HEK293T (cell line): ENCODE results near the gene TBC1D1.
A peak's percentile ranks its signal among the peaks of the same experiment; 100 is the strongest.

Experiments used
- CTCF ChIA-PET: fragments of 350-600 bp; formaldehyde crosslinking; extraction: SDS; loops from one replicate; lab custom pipeline; 2021; ENCODE audit warnings: antibody characterized with exemption, inconsistent platforms; lab: Yijun Ruan, JAX
- POLR2A ChIA-PET: fragments of 350-600 bp; formaldehyde crosslinking; extraction: SDS; loops from one replicate; lab custom pipeline; 2020; ENCODE audit warnings: antibody characterized with exemption, inconsistent platforms; lab: Yijun Ruan, JAX
- DNase-seq: peaks from one replicate; pipeline ENCODE4 v3.0.0; 2012; ENCODE audit warnings: mixed read lengths; ENCODE audit errors: extremely low spot score
- ARNT ChIP-seq: fragments of 450-650 bp; IDR thresholded peaks from 2 replicates; pipeline ENCODE4 v1.6.1; 2017; ENCODE audit warnings: mild to moderate bottlenecking
- BHLHE40 ChIP-seq: fragments of 450-650 bp; IDR thresholded peaks from 2 replicates; pipeline ENCODE4 v1.6.1; 2016; ENCODE audit warnings: mild to moderate bottlenecking, moderate library complexity, borderline replicate concordance
- CTBP1 ChIP-seq: fragments of 450-650 bp; IDR thresholded peaks from 2 replicates; pipeline ENCODE4 v1.6.1; 2016; ENCODE audit warnings: borderline replicate concordance
- ELF4 ChIP-seq: fragments of 450-650 bp; IDR thresholded peaks from 2 replicates; pipeline ENCODE4 v1.6.1; 2017; ENCODE audit warnings: antibody characterized with exemption
- FOXA1 ChIP-seq: fragments of 450-650 bp; IDR thresholded peaks from 2 replicates; pipeline ENCODE4 v1.6.1; 2016; ENCODE audit warnings: mild to moderate bottlenecking
- FOXK2 ChIP-seq: fragments of 450-650 bp; IDR thresholded peaks from 2 replicates; pipeline ENCODE4 v1.6.1; 2016; ENCODE audit warnings: mild to moderate bottlenecking
- FOXM1 ChIP-seq: fragments of 450-650 bp; IDR thresholded peaks from 2 replicates; pipeline ENCODE4 v1.6.1; 2017; ENCODE audit warnings: mild to moderate bottlenecking, borderline replicate concordance
- HDGF ChIP-seq: fragments of 450-650 bp; IDR thresholded peaks from 2 replicates; pipeline ENCODE4 v1.6.1; 2017; ENCODE audit warnings: antibody characterized with exemption, borderline replicate concordance
- L3MBTL2 ChIP-seq: fragments of 450-650 bp; conservative IDR thresholded peaks from 2 replicates; pipeline ENCODE4 v1.6.1; 2016; ENCODE audit warnings: mild to moderate bottlenecking
- LEF1 ChIP-seq: fragments of 450-650 bp; IDR thresholded peaks from 2 replicates; pipeline ENCODE4 v1.6.1; 2017; ENCODE audit warnings: mild to moderate bottlenecking, borderline replicate concordance
- NFRKB ChIP-seq: fragments of 450-650 bp; IDR thresholded peaks from 2 replicates; pipeline ENCODE4 v1.6.1; 2016; ENCODE audit warnings: mild to moderate bottlenecking, moderate library complexity
- PKNOX1 ChIP-seq: fragments of 450-650 bp; IDR thresholded peaks from 2 replicates; pipeline ENCODE4 v1.6.1; 2016
- SP1 ChIP-seq: fragments of 450-650 bp; IDR thresholded peaks from 2 replicates; pipeline ENCODE4 v1.6.1; 2017
- SUZ12 ChIP-seq: fragments of 450-650 bp; IDR thresholded peaks from 2 replicates; pipeline ENCODE4 v1.6.1; 2016; ENCODE audit warnings: mild to moderate bottlenecking
- TARDBP ChIP-seq: fragments of 450-650 bp; IDR thresholded peaks from 2 replicates; pipeline ENCODE4 v1.6.1; 2016
- ZNF384 ChIP-seq: fragments of 450-650 bp; IDR thresholded peaks from 2 replicates; pipeline ENCODE4 v1.6.1; 2016

The TBC1D1 gene, protein sequence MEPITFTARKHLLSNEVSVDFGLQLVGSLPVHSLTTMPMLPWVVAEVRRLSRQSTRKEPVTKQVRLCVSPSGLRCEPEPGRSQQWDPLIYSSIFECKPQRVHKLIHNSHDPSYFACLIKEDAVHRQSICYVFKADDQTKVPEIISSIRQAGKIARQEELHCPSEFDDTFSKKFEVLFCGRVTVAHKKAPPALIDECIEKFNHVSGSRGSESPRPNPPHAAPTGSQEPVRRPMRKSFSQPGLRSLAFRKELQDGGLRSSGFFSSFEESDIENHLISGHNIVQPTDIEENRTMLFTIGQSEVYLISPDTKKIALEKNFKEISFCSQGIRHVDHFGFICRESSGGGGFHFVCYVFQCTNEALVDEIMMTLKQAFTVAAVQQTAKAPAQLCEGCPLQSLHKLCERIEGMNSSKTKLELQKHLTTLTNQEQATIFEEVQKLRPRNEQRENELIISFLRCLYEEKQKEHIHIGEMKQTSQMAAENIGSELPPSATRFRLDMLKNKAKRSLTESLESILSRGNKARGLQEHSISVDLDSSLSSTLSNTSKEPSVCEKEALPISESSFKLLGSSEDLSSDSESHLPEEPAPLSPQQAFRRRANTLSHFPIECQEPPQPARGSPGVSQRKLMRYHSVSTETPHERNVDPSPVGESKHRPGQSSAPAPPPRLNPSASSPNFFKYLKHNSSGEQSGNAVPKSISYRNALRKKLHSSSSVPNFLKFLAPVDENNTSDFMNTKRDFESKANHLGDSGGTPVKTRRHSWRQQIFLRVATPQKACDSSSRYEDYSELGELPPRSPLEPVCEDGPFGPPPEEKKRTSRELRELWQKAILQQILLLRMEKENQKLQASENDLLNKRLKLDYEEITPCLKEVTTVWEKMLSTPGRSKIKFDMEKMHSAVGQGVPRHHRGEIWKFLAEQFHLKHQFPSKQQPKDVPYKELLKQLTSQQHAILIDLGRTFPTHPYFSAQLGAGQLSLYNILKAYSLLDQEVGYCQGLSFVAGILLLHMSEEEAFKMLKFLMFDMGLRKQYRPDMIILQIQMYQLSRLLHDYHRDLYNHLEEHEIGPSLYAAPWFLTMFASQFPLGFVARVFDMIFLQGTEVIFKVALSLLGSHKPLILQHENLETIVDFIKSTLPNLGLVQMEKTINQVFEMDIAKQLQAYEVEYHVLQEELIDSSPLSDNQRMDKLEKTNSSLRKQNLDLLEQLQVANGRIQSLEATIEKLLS (N-terminal part only)

GRCh38 chr4:37890801-37891259 lies at the start of gene TBC1D1:
Gene TBC1D1, plus strand, starts transcription at chr4:37891084. Its CDS starts 11,012 bp downstream, at chr4:37902096.
- ChIA-PET CTCF (interaction anchor here (1.1 kb wide), 1 partner anchor 77 kb away, joined by 3 read pairs; no protein-coding TSS in a partner anchor), POLR2A (interaction anchor here (0.7 to 1.2 kb wide), 3 partner anchors 12 to 19 kb away, joined by 3 to 5 read pairs (median 3); no protein-coding TSS in a partner anchor)
- TF ChIP-seq L3MBTL2 (no peak), SUZ12 (no peak), HDGF (no peak), CTBP1 (no peak), ZNF384 (no peak), FOXA1 (no peak)
- peak; percentile 22 for DNase-seq

DNA sequence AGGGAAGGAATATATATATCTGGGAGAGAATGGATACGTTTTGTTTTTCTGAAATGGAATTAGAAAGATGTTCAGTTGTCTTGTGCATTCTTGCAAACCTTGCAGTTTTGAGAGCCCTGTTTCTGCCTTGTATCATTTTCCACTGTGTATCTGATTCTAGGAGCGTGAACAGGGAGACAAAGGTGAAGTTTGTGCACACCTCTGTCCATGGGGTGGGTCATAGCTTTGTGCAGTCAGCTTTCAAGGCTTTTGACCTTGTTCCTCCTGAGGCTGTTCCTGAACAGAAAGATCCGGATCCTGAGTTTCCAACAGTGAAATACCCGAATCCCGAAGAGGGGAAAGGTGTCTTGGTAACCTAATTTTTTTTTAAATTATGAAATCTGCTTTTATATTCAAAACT lies 46.7 kb upstream of the TBC1D1 start:
- DNase-seq: no peak
- CTCF ChIA-PET: no interaction called here
- POLR2A ChIA-PET: interaction anchor here (1.5 kb wide), 1 partner anchor 18 kb away, joined by 4 read pairs; the partner anchor contains the start of gene PGM2
- TF ChIP-seq FOXM1: no peak

- CTCF ChIA-PET: no interaction called here
- POLR2A ChIA-PET: interaction anchor here (1.5 kb wide), 1 partner anchor 19 kb away, joined by 4 read pairs; the partner anchor contains the start of gene PGM2
- TF ChIP-seq NFRKB (no peak), SP1 (no peak), PKNOX1 (no peak), FOXK2 (no peak), ELF4 (no peak), ARNT (no peak), LEF1 (no peak), ZNF384 (no peak), HDGF (no peak), BHLHE40 (no peak), L3MBTL2 (no peak), FOXM1 (no peak), CTBP1 (no peak), FOXA1 (no peak), SUZ12 (no peak), TARDBP (no peak)
Observed at GRCh38 chr4:37845201-37845600, 45.7 kb upstream of the TBC1D1 start.

DNA sequence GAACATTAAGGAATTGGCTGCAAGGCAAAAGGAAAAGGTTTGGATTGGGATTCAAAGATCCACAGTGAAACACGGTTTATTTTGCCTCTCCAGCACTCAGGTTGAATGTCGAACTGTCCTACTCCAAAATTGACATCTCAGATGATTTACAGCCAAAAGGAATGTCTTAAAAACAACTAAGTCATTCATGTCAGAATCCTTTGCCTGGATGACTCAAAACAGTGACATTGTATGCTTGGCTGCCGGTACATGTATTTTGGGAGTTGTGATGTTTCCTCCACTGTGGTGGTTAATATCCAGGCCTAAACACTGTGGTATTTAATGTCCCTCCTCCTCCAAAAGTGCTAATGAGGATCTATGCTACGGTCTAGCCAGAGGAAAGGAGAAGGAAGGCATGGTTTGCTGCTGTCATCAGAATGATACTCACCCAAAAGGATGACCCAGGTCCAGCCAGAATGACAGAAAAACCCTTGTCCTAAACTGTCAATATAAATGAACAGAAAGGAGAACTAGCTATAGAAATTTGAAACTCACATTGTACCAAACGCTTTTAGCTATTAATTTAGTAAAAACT lies 43.5 kb upstream of the TBC1D1 start:
- POLR2A ChIA-PET: no interaction called here
- TF ChIP-seq HDGF (no peak), SP1 (no peak), ZNF384 (no peak)
- CTCF ChIA-PET: interaction anchor here (0.6 kb wide), 1 partner anchor 277 kb away, joined by 5 read pairs; no protein-coding TSS in a partner anchor
- DNase-seq: no peak

More at GRCh38 chr4:37845201-37845600, 45.7 kb upstream of the TBC1D1 start:
- no peak for DNase-seq

GRCh38 chr4:37852376-37852775 lies 38.5 kb upstream of the TBC1D1 start:
- ChIA-PET CTCF (interaction anchor here (0.7 kb wide), 1 partner anchor 1758 kb away, joined by 3 read pairs; no protein-coding TSS in a partner anchor), POLR2A (interaction anchor here (1.2 kb wide), 1 partner anchor 26 kb away, joined by 3 read pairs; the partner anchor contains the start of gene PGM2)
- no peak for DNase-seq
- TF ChIP-seq HDGF: no peak
- no peak for TF ChIP-seq ARNT
- no peak for TF ChIP-seq SP1
- no peak for TF ChIP-seq BHLHE40
- no peak for TF ChIP-seq LEF1
- no peak for TF ChIP-seq FOXA1
- no peak for TF ChIP-seq ZNF384

DNA sequence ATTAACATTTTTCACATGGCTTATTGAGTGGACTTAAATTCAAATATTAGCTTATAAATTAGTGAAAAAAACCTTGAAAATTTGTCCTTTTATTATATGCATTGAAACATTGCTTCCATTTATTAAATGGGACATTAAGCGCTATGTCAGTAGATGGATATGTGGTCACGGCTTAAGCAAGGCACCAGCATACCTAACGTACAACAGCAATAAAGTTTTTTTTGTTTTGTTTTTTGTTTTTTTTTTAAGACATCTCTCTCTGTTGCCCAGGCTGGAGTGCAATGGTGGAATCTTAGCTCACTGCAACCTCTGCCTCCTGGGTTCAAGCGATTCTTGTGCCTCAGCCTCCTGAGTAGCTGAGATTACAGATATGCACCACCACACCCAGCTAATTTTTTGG lies 32.8 kb upstream of the TBC1D1 start:
- POLR2A ChIA-PET: interaction anchor here (1.4 kb wide), 1 partner anchor 32 kb away, joined by 4 read pairs; the partner anchor contains the start of gene PGM2
- no peak for DNase-seq
- no peak for TF ChIP-seq ZNF384
- no peak for TF ChIP-seq FOXM1
- CTCF ChIA-PET: interaction anchor here (0.6 kb wide), 1 partner anchor 1873 kb away, joined by 5 read pairs; no protein-coding TSS in a partner anchor

- ChIA-PET CTCF (no interaction called here), POLR2A (no interaction called here)
- TF ChIP-seq CTBP1: no peak
- TF ChIP-seq HDGF: no peak
- TF ChIP-seq ARNT: no peak
- no peak for TF ChIP-seq FOXK2
- TF ChIP-seq PKNOX1: no peak
- no peak for TF ChIP-seq SUZ12
- TF ChIP-seq ELF4: no peak
- no peak for TF ChIP-seq BHLHE40
- DNase-seq: no peak
Observed at GRCh38 chr4:37858872-37859271, 32.0 kb upstream of the TBC1D1 start.
